GM18505 (cell line): Measurements from ENCODE around the gene HLA-C.
"Not testable (repeated sequence)": the region's sequence is repeated elsewhere in the genome, so short reads cannot be mapped to it uniquely, and the experiment has no call there.

Source experiments
- ATAC-seq: cut with Tn5 transposase; IDR thresholded peaks from one replicate; pipeline ENCODE4 v1.9.1; 2021; ENCODE audit not compliant: unreplicated experiment
- POLR2A ChIP-seq: IDR thresholded peaks from 4 replicates; pipeline ENCODE4 v1.6.1; 2011; ENCODE audit warnings: borderline replicate concordance; ENCODE audit not compliant: insufficient read depth, insufficient read length; ENCODE audit errors: extremely low read depth

Gene HLA-C

DNA sequence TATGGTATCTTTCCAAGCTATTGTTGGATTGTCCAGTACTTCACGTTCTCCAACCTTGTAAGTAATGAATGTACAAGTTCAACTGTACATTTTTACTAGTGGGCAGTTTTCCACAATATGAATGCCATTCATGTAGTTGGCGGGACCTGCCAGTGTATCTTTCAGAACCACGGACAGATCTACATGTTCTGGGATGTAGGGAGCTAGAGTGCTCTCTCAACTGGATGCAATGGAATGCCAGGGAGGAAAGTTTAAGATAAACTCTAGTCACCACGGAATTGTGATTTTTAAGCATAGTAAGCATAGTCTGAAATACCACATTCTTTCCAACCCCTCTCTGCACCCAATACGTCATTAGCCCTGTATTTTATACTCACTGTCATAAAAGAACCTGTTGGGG, 21.5 kb upstream of the HLA-C start:
- TF ChIP-seq POLR2A, result no peak
- ATAC-seq, result no peak

DNA sequence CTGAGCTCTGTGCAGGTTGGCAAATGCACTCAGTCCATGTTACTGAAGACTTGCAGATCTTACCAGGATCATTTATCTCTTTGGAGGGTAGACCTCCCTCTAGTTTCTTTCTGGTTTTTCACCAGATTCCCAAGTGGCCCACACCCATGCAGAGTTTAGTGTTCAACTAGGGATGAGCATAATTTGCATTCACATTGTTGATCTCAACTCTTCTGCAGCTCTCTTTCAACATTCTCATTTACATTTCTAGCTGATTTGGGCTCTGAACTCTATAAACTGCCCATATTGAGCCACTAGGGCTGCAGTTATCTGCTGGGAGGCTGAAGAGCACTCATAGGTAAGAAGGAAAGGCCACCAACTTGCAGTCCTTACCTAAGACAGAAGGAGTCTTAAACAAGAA, 17.9 kb upstream of the HLA-C start:
- ATAC-seq, result no peak
- TF ChIP-seq POLR2A, result no peak

DNA sequence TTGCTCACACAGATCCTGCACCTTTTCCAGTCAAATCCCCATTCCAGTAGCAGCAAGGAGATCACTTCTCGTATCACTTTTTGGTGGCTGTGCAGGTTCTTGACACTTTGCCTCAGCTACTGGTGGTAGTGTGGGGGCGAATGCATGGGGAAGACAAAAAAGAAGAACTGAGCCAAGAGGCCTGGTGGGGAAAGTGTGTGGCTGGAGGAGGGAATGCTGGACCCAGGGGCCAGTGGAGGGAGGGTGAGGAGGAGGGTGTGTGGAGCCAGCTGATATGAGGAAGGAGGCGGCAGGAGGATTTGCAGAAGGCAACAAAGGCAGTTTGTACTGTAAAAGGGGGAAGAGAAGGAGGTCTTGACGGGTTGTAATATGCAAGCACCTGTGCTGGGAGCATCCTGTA, 15.7 kb upstream of the HLA-C start:
- no peak for ATAC-seq
- TF ChIP-seq POLR2A, result no peak

DNA sequence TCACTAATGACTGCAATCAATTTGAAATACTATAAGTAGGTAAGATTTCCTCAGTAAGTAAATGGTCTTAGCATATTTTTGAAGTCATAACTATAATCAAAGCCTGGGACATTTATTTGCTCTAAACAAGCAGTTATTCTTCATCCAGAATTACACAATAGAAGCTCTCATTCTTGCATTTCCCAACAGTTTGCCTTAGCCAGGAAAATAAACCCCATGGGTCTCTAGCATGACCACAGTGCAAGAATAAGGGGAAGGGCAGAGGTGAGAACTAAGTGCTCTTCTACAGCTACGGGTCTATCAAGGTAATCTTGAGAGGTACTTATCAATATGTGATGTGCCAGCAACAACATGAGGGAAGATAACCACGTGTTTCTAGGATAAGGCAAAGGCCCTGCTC, 14.1 kb upstream of the HLA-C start:
- no peak for TF ChIP-seq POLR2A
- no peak for ATAC-seq

- ATAC-seq, result no peak
- no peak for TF ChIP-seq POLR2A
Measured at GRCh38 chr6:31285486-31285885, 13.6 kb upstream of the HLA-C start.

DNA sequence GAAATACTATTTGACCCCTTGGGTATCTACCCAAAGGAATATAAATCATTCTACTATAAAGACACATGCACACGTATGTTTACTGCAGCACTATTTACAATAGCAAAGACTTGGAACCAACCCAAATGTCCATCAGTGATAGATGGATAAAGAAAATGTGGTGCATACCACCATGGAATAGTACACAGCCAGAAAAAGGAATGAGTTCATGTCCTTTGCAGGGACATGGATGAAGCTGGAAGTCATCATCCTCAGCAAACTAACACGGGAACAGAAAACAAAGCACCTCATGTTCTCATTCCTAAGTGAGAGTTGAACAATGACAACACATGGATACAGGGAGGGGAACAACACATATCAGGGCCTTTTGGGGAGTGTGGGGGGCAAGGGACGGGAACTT, 7.8 kb upstream of the HLA-C start:
- ATAC-seq, result not testable (repeated sequence)

- no peak for TF ChIP-seq POLR2A
- no peak for ATAC-seq
Measured at GRCh38 chr6:31272836-31273626, 1.1 kb upstream of the HLA-C start.

DNA sequence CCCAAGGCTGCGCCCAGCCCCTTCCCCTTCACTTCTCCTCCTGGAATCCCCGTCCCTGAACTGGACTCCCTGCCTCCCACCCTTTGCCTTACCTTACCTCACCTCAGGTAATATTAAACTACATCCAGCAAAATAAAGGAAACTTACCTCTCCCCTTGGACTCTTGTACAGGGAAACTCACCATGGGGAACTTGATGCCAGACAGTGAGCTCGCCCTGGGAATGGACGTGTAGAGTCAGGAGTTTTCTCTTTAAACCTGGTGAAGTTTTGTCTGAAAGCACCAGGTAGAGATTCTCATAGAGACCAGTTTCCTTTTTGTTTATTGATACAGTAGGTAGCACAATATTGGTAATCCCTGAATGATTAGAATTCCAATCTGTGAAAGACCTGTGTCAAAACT, 544 bp upstream of the HLA-C start:
- no peak for TF ChIP-seq POLR2A
- ATAC-seq, result no peak

DNA sequence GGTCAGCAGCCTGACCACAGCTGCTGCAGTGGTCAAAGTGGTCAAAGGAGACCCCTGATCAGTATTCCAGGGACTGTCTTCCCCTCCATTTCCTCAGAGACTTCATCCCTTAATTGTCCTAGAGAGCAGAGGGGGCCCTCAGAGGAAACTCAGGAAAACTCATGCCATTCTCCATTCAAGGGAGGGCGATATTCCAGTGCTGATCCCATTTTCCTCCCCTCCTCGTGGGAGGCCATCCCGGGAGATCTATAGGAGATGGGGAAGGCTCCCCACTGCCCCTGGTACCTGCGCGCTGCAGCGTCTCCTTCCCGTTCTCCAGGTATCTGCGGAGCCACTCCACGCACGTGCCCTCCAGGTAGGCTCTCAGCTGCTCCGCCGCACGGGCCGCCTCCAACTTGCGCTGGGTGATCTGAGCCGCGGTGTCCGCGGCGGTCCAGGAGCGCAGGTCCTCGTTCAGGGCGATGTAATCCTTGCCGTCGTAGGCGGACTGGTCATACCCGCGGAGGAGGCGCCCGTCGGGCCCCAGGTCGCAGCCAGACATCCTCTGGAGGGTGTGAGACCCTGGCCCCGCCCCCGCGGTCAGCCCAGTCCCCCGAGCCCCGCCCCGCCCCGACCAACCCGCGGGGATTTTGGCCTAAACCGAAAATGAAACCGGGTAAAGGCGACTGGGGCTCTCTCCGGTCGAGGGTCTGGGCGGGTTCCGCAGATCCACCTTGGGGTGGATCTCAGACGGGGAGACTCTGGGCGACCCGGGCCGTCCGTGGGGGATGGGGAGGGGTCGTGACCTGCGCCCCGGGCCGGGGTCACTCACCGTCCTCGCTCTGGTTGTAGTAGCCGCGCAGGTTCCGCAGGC, 878 bp downstream of the HLA-C start:
- ATAC-seq, result peak; percentile 32
- no peak for TF ChIP-seq POLR2A

DNA sequence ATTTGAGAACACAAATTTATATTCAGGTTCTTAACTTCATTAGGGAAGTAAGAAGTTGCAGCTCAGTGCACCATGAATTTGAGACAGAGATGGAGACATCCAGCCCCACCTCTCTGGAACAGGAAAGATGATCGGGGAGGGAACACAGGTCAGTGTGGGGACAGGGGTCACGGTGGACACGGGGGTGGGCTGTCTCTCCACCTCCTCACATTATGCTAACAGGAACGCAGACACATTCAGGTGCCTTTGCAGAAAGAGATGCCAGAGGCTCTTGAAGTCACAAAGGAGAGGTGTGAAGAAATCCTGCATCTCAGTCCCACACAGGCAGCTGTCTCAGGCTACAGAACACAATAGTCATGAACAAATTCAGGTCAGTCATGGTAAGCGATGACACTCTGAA, 3.1 kb downstream of the HLA-C start:
- TF ChIP-seq POLR2A, result no peak
- no peak for ATAC-seq

GRCh38 chr6:31268369-31268765, 3.5 kb downstream of the HLA-C start:
- no peak for ATAC-seq

GRCh38 chr6:31267651-31268368, 4.1 kb downstream of the HLA-C start:
- ATAC-seq, result no peak
- peak; percentile 65 for TF ChIP-seq POLR2A

More at GRCh38 chr6:31268369-31268765, 3.5 kb downstream of the HLA-C start:
- no peak for TF ChIP-seq POLR2A

- TF ChIP-seq POLR2A, result peak; percentile 47
- ATAC-seq, result no peak
Measured at GRCh38 chr6:31266567-31267360, 5.1 kb downstream of the HLA-C start.

DNA sequence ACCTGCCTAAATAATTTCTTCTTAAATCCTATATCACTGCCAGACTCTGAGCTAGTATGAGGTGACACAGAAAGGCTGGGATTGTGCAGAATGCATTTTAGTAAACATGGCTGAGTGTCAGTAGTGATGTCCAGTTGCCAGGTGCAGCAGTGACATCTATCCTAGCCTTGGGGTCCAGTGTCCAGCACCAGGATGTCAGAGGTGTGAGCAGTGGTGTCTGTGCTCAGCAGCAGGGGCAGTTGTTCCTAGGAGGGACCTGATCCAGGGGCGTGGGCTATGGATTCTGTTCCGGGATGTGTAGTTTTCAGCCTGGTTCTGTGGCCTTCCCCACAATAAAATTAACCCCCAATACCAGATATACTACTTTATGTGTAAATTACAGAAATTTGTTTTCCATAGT, 6.0 kb downstream of the HLA-C start:
- ATAC-seq, result no peak
- TF ChIP-seq POLR2A, result no peak

- ATAC-seq, result not testable (repeated sequence)
Measured at GRCh38 chr6:31263346-31263933, 8.5 kb downstream of the HLA-C start.

DNA sequence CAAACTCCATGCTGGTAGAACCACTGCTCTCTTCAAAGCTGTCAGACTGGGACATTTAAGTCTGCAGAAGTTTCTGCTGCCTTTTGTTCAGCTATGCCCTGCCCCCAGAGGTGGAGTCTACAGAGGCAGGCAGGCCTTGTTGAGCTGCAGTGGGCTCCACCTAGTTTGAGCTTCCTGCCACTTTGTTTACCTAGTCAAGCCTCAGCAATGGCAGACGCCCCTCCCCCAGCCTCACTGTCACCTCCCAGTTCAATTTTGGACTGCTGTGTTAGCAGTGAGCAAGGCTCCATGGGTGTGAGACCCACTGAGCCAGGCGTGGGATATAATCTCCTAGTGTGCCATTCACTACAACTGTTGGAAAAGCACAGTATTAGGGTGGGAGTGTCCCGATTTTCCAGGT, 11.9 kb downstream of the HLA-C start:
- ATAC-seq, result not testable (repeated sequence)
